Gastrocnemius medialis (tissue), 4 donors: ENCODE data around the gene ARG2.

Source experiments
- POLR2A ChIP-seq, 2 donors: fragments of 450-650 bp; IDR thresholded peaks; one replicate each; pipeline ENCODE4 v1.6.1; 2017; ENCODE audit warnings: antibody characterized with exemption in 2 of 2, mild to moderate bottlenecking in 2 of 2, moderate library complexity in 2 of 2
- TF ChIP-seq, protein P1 (sequence below), 5 experiments: fragments of 450-650 bp in 3 of 5; fragments of 200-600 bp in 2 of 5; sonication (generic) in 2 of 5; IDR thresholded peaks in 4 of 5; conservative IDR thresholded peaks in 1 of 5; 1 replicate in 4 of 5; 2 replicates in 1 of 5; pipeline ENCODE4 v1.5.1; 2016 to 2019; ENCODE audit warnings: antibody characterized with exemption in 5 of 5, mild to moderate bottlenecking in 3 of 5, moderate library complexity in 3 of 5

DNA sequence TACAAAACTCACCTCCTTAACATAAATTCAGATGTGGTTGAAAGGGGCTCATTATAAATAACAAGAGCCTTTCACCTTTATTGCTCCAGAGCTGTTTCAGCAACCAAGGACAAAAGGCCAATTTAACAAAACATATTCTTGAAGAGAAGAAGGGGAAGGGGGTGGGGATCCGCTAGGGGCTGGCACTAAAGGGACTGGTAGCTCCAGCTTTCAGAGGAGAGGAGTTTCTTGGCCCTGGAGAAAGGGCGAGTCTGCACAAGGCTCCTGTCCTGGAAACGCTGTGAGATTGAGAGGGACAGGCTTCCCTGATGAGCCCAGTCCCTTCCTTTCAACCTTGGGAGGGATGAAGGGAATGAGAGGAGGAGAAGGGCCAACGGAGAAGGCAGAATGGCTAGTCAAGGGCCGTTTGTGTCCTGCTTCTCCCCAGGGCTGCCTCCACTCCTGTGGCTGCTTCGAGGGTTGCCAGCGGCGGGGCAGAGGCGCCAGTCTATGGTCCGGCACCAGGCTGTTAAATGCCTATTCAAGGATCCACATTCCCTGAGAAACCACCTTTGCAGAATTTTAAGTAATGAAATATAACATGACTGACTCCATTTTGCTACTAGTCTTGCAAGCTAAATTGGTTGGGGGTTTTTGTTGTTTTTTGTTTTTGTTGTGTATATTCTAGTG lies 9.9 kb upstream of the ARG2 start:
- TF ChIP-seq, protein P1, sequence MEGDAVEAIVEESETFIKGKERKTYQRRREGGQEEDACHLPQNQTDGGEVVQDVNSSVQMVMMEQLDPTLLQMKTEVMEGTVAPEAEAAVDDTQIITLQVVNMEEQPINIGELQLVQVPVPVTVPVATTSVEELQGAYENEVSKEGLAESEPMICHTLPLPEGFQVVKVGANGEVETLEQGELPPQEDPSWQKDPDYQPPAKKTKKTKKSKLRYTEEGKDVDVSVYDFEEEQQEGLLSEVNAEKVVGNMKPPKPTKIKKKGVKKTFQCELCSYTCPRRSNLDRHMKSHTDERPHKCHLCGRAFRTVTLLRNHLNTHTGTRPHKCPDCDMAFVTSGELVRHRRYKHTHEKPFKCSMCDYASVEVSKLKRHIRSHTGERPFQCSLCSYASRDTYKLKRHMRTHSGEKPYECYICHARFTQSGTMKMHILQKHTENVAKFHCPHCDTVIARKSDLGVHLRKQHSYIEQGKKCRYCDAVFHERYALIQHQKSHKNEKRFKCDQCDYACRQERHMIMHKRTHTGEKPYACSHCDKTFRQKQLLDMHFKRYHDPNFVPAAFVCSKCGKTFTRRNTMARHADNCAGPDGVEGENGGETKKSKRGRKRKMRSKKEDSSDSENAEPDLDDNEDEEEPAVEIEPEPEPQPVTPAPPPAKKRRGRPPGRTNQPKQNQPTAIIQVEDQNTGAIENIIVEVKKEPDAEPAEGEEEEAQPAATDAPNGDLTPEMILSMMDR (IDR thresholded peaks at IDR 0.05 in 4 of 5, conservative IDR thresholded peaks at IDR 0.05 in 1 of 5): no peak
- TF ChIP-seq POLR2A (IDR thresholded peaks at IDR 0.05): no peak
